ENCODE measurements around the gene CHCHD2. TPM values are rescaled to one million over a fixed set of nuclear protein-coding genes. Genes with fewer than 3 reads are reported as not detected.
"Not testable (repeated sequence)": the region's sequence is repeated elsewhere in the genome, so short reads cannot be mapped to it uniquely, and the experiment has no call there.

The CHCHD2 gene
- total and polyA plus RNA-seq, 11 donors = 245 to 1,085 (median 412) TPM

GRCh38 chr7:56124981-56125380 is 18.7 kb upstream of the CHCHD2 start:
- Histone ChIP-seq H3K4me3 (no peak overlapping the region), H3K27me3 (no peaks in the 10 kb centered on the region), H3K9me3 (no peaks in the 10 kb centered on the region), H3K4me1 (no peaks in the 10 kb centered on the region), H3K36me3 (no peaks in the 10 kb centered on the region), H3K27ac (no peak overlapping the region)
- ATAC-seq (no peak), DNase-seq (no peak)
- 64 to 77% (median 69%) methylated on average over 3 to 6 of the region's 6 CpGs for WGBS, 4 donors
- no peak for TF ChIP-seq POLR2A (IDR thresholded peaks at IDR 0.05)
- TF ChIP-seq CTCF (IDR thresholded peaks at IDR 0.05) = no peak
- intact Hi-C loops (cut with DNase I) = no loop called here

GRCh38 chr7:56121440-56121839 is 15.2 kb upstream of the CHCHD2 start:
- Histone ChIP-seq H3K27ac (no peak overlapping the region), H3K9me3 (no peaks in the 10 kb centered on the region), H3K36me3 (no peaks in the 10 kb centered on the region), H3K4me1 (no peaks in the 10 kb centered on the region), H3K4me3 (no peak overlapping the region), H3K27me3 (peaks cover under 1 to 21% (median 6%) of the 10 kb centered on the region in 9 donors)
- ATAC-seq = no peak
- TF ChIP-seq POLR2A (IDR thresholded peaks at IDR 0.05) (no peak), CTCF (IDR thresholded peaks at IDR 0.05) (no peak)
- WGBS, 4 donors = 77 to 82% (median 79%) methylated on average over 6 of the region's 6 CpGs
- intact Hi-C loops (cut with DNase I) = no loop called here
- no peak for DNase-seq

- intact Hi-C loops (cut with DNase I) = no loop called here
- no peak within 1 kb of the TSS for H3K27ac ChIP-seq
- no peaks in the 10 kb centered on the region for H3K9me3 ChIP-seq
- no peak for TF ChIP-seq POLR2A (IDR thresholded peaks at IDR 0.05)
- no peak for TF ChIP-seq CTCF (IDR thresholded peaks at IDR 0.05)
- peak within 1 kb of the TSS in 3 of 12 donors; percentile 6 to 25 (median 10) for H3K4me3 ChIP-seq
- DNase-seq (no peak), ATAC-seq (no peak)
- peaks cover 0 to 6% (median 0%) of the 10 kb centered on the region in 12 donors for H3K4me1 ChIP-seq
- H3K36me3 ChIP-seq = no peaks in the 10 kb centered on the region
- peaks cover 8 to 31% (median 10%) of the 10 kb centered on the region in 9 donors for H3K27me3 ChIP-seq
- WGBS, 4 donors = 5 to 11% (median 5%) methylated on average over 14 to 65 of the region's 65 CpGs
Measured at GRCh38 chr7:56115852-56116538, 9.7 kb upstream of the CHCHD2 start, which contains the start of gene NUPR2. Gene NUPR2, minus strand, starts transcription at chr7:56116417. Its CDS starts 103 bp downstream, at chr7:56116314.

GRCh38 chr7:56112244-56112643 is 6.0 kb upstream of the CHCHD2 start:
- WGBS, 4 donors = 82 to 89% (median 88%) methylated on average over 3 of the region's 3 CpGs
- peaks cover 8 to 24% (median 10%) of the 10 kb centered on the region in 9 donors for H3K27me3 ChIP-seq
- H3K9me3 ChIP-seq; H3K36me3 ChIP-seq; ATAC-seq; DNase-seq; H3K27ac ChIP-seq; H3K4me3 ChIP-seq; H3K4me1 ChIP-seq; intact Hi-C loops (cut with DNase I): not testable (repeated sequence)
